HL-60 (cell line): Measurements from ENCODE around the gene MARCHF11.

Experiments used
- DNase-seq, 2 experiments: peaks; one replicate each; pipeline ENCODE4 v3.0.0-alpha.2; 2010 to 2020; ENCODE audit warnings: low read depth in 1 of 2, low spot score in 1 of 2
- H3K27ac ChIP-seq: fragments of 250-450 bp; sonication (Bioruptor Pico); replicated peaks from 2 replicates; pipeline ENCODE4 v1.5.1; 2020; ENCODE audit warnings: mild to moderate bottlenecking, moderate library complexity
- H3K27me3 ChIP-seq: fragments of 250-450 bp; sonication (Bioruptor Pico); 2 replicates; pipeline ENCODE4 v1.5.1; 2021; ENCODE audit warnings: mild to moderate bottlenecking, moderate library complexity; ENCODE audit not compliant: insufficient read depth, poor library complexity, severe bottlenecking
- H3K4me3 ChIP-seq: replicated peaks from 2 replicates; pipeline ENCODE4 v1.5.1; 2011; ENCODE audit warnings: mild to moderate bottlenecking, control low read depth, low read length; ENCODE audit not compliant: insufficient read depth
- CTCF ChIP-seq: IDR thresholded peaks from one replicate; pipeline ENCODE4 v1.5.1; 2011; ENCODE audit warnings: low read length, control low read depth, inconsistent platforms; ENCODE audit not compliant: insufficient read depth
- GABPA ChIP-seq: IDR thresholded peaks from 2 replicates; pipeline ENCODE4 v1.6.1; 2012; ENCODE audit warnings: low read depth
- POLR2AphosphoS5 ChIP-seq: IDR thresholded peaks from 2 replicates; pipeline ENCODE4 v1.6.1; 2012; ENCODE audit warnings: low read depth
- REST ChIP-seq: IDR thresholded peaks from 2 replicates; pipeline ENCODE4 v1.6.1; 2012; ENCODE audit warnings: low read depth; ENCODE audit not compliant: insufficient replicate concordance
- SPI1 ChIP-seq: IDR thresholded peaks from 2 replicates; pipeline ENCODE4 v1.6.1; 2012; ENCODE audit warnings: low read depth, mild to moderate bottlenecking, borderline replicate concordance

MARCHF11 gene

GRCh38 chr5:16140944-16141343, 38.6 kb downstream of the MARCHF11 start:
- no peak overlapping the region for H3K4me3 ChIP-seq
- DNase-seq, result no peak
- TF ChIP-seq CTCF (no peak), POLR2AphosphoS5 (no peak), GABPA (no peak), REST (no peak)
- H3K27me3 ChIP-seq, result no peaks in the 10 kb centered on the region
- no peak overlapping the region for H3K27ac ChIP-seq

- Histone ChIP-seq H3K27ac (no peak overlapping the region), H3K4me3 (no peak overlapping the region), H3K27me3 (no peaks in the 10 kb centered on the region)
- TF ChIP-seq REST (no peak), CTCF (no peak), GABPA (no peak), POLR2AphosphoS5 (no peak), SPI1 (no peak)
- DNase-seq, result no peak
Measured at GRCh38 chr5:16140417-16140816, 39.2 kb downstream of the MARCHF11 start.

- Histone ChIP-seq H3K4me3 (no peak overlapping the region), H3K27ac (no peak overlapping the region), H3K27me3 (no peaks in the 10 kb centered on the region)
- no peak for DNase-seq
- TF ChIP-seq POLR2AphosphoS5 (no peak), SPI1 (no peak), REST (no peak), GABPA (no peak), CTCF (no peak)
Measured at GRCh38 chr5:16137177-16137576, 42.4 kb downstream of the MARCHF11 start.
